T1000 (cell line): Measurements from ENCODE around the gene GSTA5.
A peak's percentile ranks its signal among the peaks of the same experiment; 100 is the strongest.
"Not testable (repeated sequence)": the region's sequence is repeated elsewhere in the genome, so short reads cannot be mapped to it uniquely, and the experiment has no call there.

Experiments
- DNase-seq: peaks from one replicate; lab custom pipeline; 2025; ENCODE audit warnings: mixed read lengths; lab: John Stamatoyannopoulos, UW

Gene GSTA5

GRCh38 chr6:52834481-52834880, 6.1 kb downstream of the GSTA5 start:
- DNase-seq, result peak; percentile 21

- not testable (repeated sequence) for DNase-seq
Observed at GRCh38 chr6:52830869-52831268, 9.7 kb downstream of the GSTA5 start.

GRCh38 chr6:52829046-52829817, 11.4 kb downstream of the GSTA5 start:
- no peak for DNase-seq

- not testable (repeated sequence) for DNase-seq
Observed at GRCh38 chr6:52828621-52829020, 12.0 kb downstream of the GSTA5 start.

- not testable (repeated sequence) for DNase-seq
Observed at GRCh38 chr6:52827073-52827783, 13.4 kb downstream of the GSTA5 start.

GRCh38 chr6:52826513-52826912, 14.1 kb downstream of the GSTA5 start:
- DNase-seq, result no peak

GRCh38 chr6:52825900-52826459, 14.6 kb downstream of the GSTA5 start:
- DNase-seq, result not testable (repeated sequence)

GRCh38 chr6:52825270-52825793, 15.3 kb downstream of the GSTA5 start:
- DNase-seq, result not testable (repeated sequence)

GRCh38 chr6:52821842-52822241, 18.8 kb downstream of the GSTA5 start:
- no peak for DNase-seq

GRCh38 chr6:52820198-52820597, 20.4 kb downstream of the GSTA5 start:
- no peak for DNase-seq

- DNase-seq, result peak; percentile 49
Observed at GRCh38 chr6:52815167-52816092, 25.2 kb downstream of the GSTA5 start.

- DNase-seq, result not testable (repeated sequence)
Observed at GRCh38 chr6:52814545-52814944, 26.1 kb downstream of the GSTA5 start.

GRCh38 chr6:52809777-52810176, 30.8 kb downstream of the GSTA5 start:
- not testable (repeated sequence) for DNase-seq

- DNase-seq, result no peak
Observed at GRCh38 chr6:52808660-52809059, 32.0 kb downstream of the GSTA5 start.

- not testable (repeated sequence) for DNase-seq
Observed at GRCh38 chr6:52803668-52804255, 36.9 kb downstream of the GSTA5 start, which contains the start of gene GSTA1. Gene GSTA1 (minus strand): TSS chr6:52803816. CDS start chr6:52799267, 4,549 bp downstream.

- no peak for DNase-seq
Observed at GRCh38 chr6:52802806-52803205, 37.8 kb downstream of the GSTA5 start.

GRCh38 chr6:52801188-52801841, 39.3 kb downstream of the GSTA5 start:
- DNase-seq, result no peak

- DNase-seq, result not testable (repeated sequence)
Observed at GRCh38 chr6:52799272-52799671, 41.3 kb downstream of the GSTA5 start.

- DNase-seq, result not testable (repeated sequence)
Observed at GRCh38 chr6:52794366-52794765, 46.2 kb downstream of the GSTA5 start.

- no peak for DNase-seq
Observed at GRCh38 chr6:52790861-52791260, 49.8 kb downstream of the GSTA5 start.
